ENCODE results near the gene SNX3. TPM values are rescaled to one million over a fixed set of nuclear protein-coding genes. Genes with fewer than 3 reads are reported as not detected.

Gene SNX3
- total and polyA plus RNA-seq, 2 donors from 2014 or later, result 143 to 236 TPM

DNA sequence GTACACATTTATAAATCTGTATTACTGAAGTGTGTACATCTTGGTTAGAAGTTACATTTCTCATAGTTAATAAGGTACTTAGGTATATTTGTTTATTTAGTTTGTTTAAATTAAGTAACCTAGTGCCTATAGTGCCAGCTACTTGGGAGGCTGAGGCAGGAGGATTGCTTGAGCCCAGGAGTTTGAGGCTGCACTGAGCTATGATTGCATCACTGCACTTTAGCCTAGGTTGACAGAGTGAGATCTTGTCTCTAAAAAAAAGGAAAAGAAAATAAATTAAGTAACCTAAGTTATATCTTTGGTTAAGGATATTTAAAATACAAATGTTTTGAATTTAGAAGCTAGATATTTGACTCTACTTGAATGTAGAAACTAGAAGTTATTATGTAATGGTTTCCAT is 24.5 kb upstream of the SNX3 start:
- H3K4me1 ChIP-seq (ENCODE audit: control insufficient read depth in 2 of 3, insufficient read depth in 2 of 3, low read depth in 1 of 3, low read length in 3 of 3), result no peaks in the 10 kb centered on the region
- H3K36me3 ChIP-seq (ENCODE audit: control insufficient read depth in 2 of 3, insufficient read depth in 3 of 3, low read length in 3 of 3), result no peaks in the 10 kb centered on the region
- H3K9ac ChIP-seq (ENCODE audit: low read length in 3 of 3), result no peak overlapping the region
- TF ChIP-seq, protein P1, sequence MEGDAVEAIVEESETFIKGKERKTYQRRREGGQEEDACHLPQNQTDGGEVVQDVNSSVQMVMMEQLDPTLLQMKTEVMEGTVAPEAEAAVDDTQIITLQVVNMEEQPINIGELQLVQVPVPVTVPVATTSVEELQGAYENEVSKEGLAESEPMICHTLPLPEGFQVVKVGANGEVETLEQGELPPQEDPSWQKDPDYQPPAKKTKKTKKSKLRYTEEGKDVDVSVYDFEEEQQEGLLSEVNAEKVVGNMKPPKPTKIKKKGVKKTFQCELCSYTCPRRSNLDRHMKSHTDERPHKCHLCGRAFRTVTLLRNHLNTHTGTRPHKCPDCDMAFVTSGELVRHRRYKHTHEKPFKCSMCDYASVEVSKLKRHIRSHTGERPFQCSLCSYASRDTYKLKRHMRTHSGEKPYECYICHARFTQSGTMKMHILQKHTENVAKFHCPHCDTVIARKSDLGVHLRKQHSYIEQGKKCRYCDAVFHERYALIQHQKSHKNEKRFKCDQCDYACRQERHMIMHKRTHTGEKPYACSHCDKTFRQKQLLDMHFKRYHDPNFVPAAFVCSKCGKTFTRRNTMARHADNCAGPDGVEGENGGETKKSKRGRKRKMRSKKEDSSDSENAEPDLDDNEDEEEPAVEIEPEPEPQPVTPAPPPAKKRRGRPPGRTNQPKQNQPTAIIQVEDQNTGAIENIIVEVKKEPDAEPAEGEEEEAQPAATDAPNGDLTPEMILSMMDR (IDR thresholded peaks at IDR 0.05; ENCODE audit: borderline replicate concordance, extremely low read depth, insufficient read depth), result no peak
- no peaks in the 10 kb centered on the region for H3K27me3 ChIP-seq (ENCODE audit: control insufficient read depth, insufficient read depth, low read length)
- H3K4me3 ChIP-seq (ENCODE audit: low read length in 3 of 3), result no peak overlapping the region
- H3K27ac ChIP-seq (ENCODE audit: low read depth in 2 of 2, low read length in 2 of 2), result no peak overlapping the region
- H3K9me3 ChIP-seq (ENCODE audit: control insufficient read depth in 2 of 3, insufficient read depth in 1 of 3, low read length in 3 of 3), result no peaks in the 10 kb centered on the region
- FAIRE-seq (no peak), DNase-seq (no peak)
- intact Hi-C loops (cut with DNase I), result no loop called here

DNA sequence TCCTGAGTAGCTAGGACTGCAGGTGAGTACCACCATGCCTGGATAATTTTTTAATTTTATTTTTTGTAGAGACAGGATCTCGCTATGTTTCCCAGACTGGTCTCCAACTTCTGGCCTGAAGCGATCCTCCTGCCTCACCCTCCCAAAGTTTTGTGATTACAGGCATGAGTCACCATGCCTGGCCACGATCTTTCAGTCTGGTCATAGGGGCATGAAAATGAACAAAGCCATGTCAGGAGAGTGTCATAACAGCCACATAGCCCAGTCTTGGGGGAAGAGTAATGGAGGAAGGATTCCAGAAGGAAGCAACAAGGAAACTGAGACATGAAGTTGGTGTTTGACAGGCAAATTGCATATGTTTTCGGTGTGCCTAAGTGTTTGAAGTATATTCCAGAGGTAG is 17.0 kb upstream of the SNX3 start:
- H3K36me3 ChIP-seq (ENCODE audit: control insufficient read depth in 2 of 3, insufficient read depth in 3 of 3, low read length in 3 of 3), result no peaks in the 10 kb centered on the region
- no peaks in the 10 kb centered on the region for H3K4me1 ChIP-seq (ENCODE audit: control insufficient read depth in 2 of 3, insufficient read depth in 2 of 3, low read depth in 1 of 3, low read length in 3 of 3)
- H3K27me3 ChIP-seq (ENCODE audit: control insufficient read depth, insufficient read depth, low read length), result no peaks in the 10 kb centered on the region
- no peak overlapping the region for H3K9ac ChIP-seq (ENCODE audit: low read length in 3 of 3)
- intact Hi-C loops (cut with DNase I), result no loop called here
- DNase-seq (no peak), FAIRE-seq (no peak)
- TF ChIP-seq, protein P1 (IDR thresholded peaks at IDR 0.05; ENCODE audit: borderline replicate concordance, extremely low read depth, insufficient read depth), result no peak
- H3K4me3 ChIP-seq (ENCODE audit: low read length in 3 of 3), result no peak overlapping the region
- H3K27ac ChIP-seq (ENCODE audit: low read depth in 2 of 2, low read length in 2 of 2), result no peak overlapping the region
- H3K9me3 ChIP-seq (ENCODE audit: control insufficient read depth in 2 of 3, insufficient read depth in 1 of 3, low read length in 3 of 3), result no peaks in the 10 kb centered on the region

DNA sequence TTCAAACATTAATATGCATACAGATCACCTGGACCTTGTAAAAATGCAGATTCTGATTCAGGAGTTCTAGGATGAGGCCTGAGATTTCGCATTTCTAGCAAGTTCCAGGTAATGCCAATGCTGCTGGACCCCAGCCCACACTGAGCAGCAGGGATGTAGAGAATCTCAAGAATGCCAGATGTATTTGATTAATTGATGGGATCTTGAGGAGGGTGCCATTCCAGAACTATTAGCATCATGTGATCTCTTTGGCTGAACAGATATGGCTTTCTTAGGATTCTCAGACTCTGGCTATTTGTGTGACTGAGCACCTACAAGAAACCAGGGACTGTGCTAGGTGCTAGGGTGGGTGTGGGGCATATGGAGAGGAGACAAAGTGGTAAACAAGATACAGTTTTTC is 16.5 kb upstream of the SNX3 start:
- no peaks in the 10 kb centered on the region for H3K9me3 ChIP-seq (ENCODE audit: control insufficient read depth in 2 of 3, insufficient read depth in 1 of 3, low read length in 3 of 3)
- intact Hi-C loops (cut with DNase I), result no loop called here
- H3K4me3 ChIP-seq (ENCODE audit: low read length in 3 of 3), result no peak overlapping the region
- no peaks in the 10 kb centered on the region for H3K4me1 ChIP-seq (ENCODE audit: control insufficient read depth in 2 of 3, insufficient read depth in 2 of 3, low read depth in 1 of 3, low read length in 3 of 3)
- FAIRE-seq (no peak), DNase-seq (no peak)
- H3K27me3 ChIP-seq (ENCODE audit: control insufficient read depth, insufficient read depth, low read length), result no peaks in the 10 kb centered on the region
- no peak overlapping the region for H3K9ac ChIP-seq (ENCODE audit: low read length in 3 of 3)
- TF ChIP-seq, protein P1 (IDR thresholded peaks at IDR 0.05; ENCODE audit: borderline replicate concordance, extremely low read depth, insufficient read depth), result no peak
- H3K36me3 ChIP-seq (ENCODE audit: control insufficient read depth in 2 of 3, insufficient read depth in 3 of 3, low read length in 3 of 3), result no peaks in the 10 kb centered on the region
- H3K27ac ChIP-seq (ENCODE audit: low read depth in 2 of 2, low read length in 2 of 2), result no peak overlapping the region

DNA sequence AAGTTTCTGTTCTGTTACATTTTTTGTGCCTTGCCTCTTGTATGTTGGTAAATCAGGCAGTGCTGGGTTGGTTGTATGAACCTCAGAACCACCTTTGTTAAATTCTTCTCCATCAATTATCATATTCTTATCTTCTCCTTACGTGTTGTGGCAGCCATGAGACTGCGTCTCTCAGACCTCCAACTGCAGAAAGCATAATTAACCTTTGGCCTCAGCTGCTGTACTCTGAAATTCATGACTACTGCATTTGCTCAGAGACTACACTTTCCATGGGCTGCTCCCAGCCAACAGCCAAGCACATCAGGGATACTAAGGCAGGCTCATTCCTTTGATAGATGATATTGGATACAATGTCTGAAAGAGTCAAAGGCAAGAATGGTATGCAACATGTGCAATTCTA is 15.1 kb upstream of the SNX3 start:
- no peak for DNase-seq
- Histone ChIP-seq H3K27me3 (ENCODE audit: control insufficient read depth, insufficient read depth, low read length) (no peaks in the 10 kb centered on the region), H3K4me3 (ENCODE audit: low read length in 3 of 3) (no peak overlapping the region), H3K36me3 (ENCODE audit: control insufficient read depth in 2 of 3, insufficient read depth in 3 of 3, low read length in 3 of 3) (no peaks in the 10 kb centered on the region), H3K27ac (ENCODE audit: low read depth in 2 of 2, low read length in 2 of 2) (no peak overlapping the region), H3K4me1 (ENCODE audit: control insufficient read depth in 2 of 3, insufficient read depth in 2 of 3, low read depth in 1 of 3, low read length in 3 of 3) (no peaks in the 10 kb centered on the region), H3K9ac (ENCODE audit: low read length in 3 of 3) (no peak overlapping the region), H3K9me3 (ENCODE audit: control insufficient read depth in 2 of 3, insufficient read depth in 1 of 3, low read length in 3 of 3) (no peaks in the 10 kb centered on the region)
- intact Hi-C loops (cut with DNase I), result no loop called here
- TF ChIP-seq, protein P1 (IDR thresholded peaks at IDR 0.05; ENCODE audit: borderline replicate concordance, extremely low read depth, insufficient read depth), result no peak
- no peak for FAIRE-seq

Measured in kidney (tissue), 14 donors.